K562 (cell line): ENCODE measurements around the gene SERPIND1. TPM values are rescaled to one million over a fixed set of nuclear protein-coding genes. Genes with fewer than 3 reads are reported as not detected.
A peak's percentile ranks its signal among the peaks of the same experiment; 100 is the strongest.

ENCODE experiments used
- CHCHD3 ChIP-seq: fragments of 250-450 bp; sonication (Bioruptor Pico); IDR thresholded peaks from 2 replicates; pipeline ENCODE4 v2.1.2; 2022; ENCODE audit warnings: mild to moderate bottlenecking
- EP400 ChIP-seq: fragments of 450-650 bp; IDR thresholded peaks from 2 replicates; pipeline ENCODE4 v1.6.1; 2017; ENCODE audit warnings: antibody characterized with exemption, mild to moderate bottlenecking, moderate library complexity
- ETV5 ChIP-seq: sonication (generic); formaldehyde crosslinking; IDR thresholded peaks from 2 replicates; pipeline ENCODE4 v1.4.0; 2020; ENCODE audit warnings: low read depth, mild to moderate bottlenecking, missing genetic modification reagents
- JUNB ChIP-seq: fragments of 450-650 bp; formaldehyde crosslinking; conservative IDR thresholded peaks from 2 replicates; pipeline ENCODE4 v1.4.0; 2020; ENCODE audit warnings: mild to moderate bottlenecking
- KAT2B ChIP-seq: IDR thresholded peaks from one replicate; pipeline ENCODE4 v1.6.1; 2012; ENCODE audit warnings: low read depth, mild to moderate bottlenecking, control low read depth, inconsistent platforms, low read length, moderate library complexity
- MCM7 ChIP-seq, 2 experiments: fragments of 450-650 bp; IDR thresholded peaks; 2 replicates each; pipeline ENCODE4 v1.6.1; 2016 to 2018
- MTA3 ChIP-seq: fragments of 450-650 bp; formaldehyde crosslinking; IDR thresholded peaks from 2 replicates; pipeline ENCODE4 v1.6.1; 2017; ENCODE audit warnings: mild to moderate bottlenecking, borderline replicate concordance
- NCOA4 ChIP-seq: fragments of 450-650 bp; IDR thresholded peaks from 2 replicates; pipeline ENCODE4 v1.6.1; 2018; ENCODE audit warnings: mild to moderate bottlenecking; ENCODE audit not compliant: partially characterized antibody
- NR1H2 ChIP-seq: sonication (generic); formaldehyde crosslinking; IDR thresholded peaks from 2 replicates; pipeline ENCODE4 v1.4.0; 2020; ENCODE audit warnings: mild to moderate bottlenecking, missing genetic modification reagents
- POLR2B ChIP-seq: fragments of 450-650 bp; IDR thresholded peaks from 2 replicates; pipeline ENCODE4 v1.6.1; 2018; ENCODE audit warnings: low read depth; ENCODE audit not compliant: partially characterized antibody
- PTRF ChIP-seq: fragments of 450-650 bp; IDR thresholded peaks from 2 replicates; pipeline ENCODE4 v1.6.1; 2016; ENCODE audit warnings: mild to moderate bottlenecking, missing genetic modification characterization, missing compliant biosample characterization
- RAD51 ChIP-seq: fragments of 450-650 bp; IDR thresholded peaks from 2 replicates; pipeline ENCODE4 v1.7.1; 2016; ENCODE audit warnings: low read depth, mild to moderate bottlenecking, borderline replicate concordance
- RFX7 ChIP-seq: fragments of 250-450 bp; sonication (Bioruptor Pico); IDR thresholded peaks from 2 replicates; pipeline ENCODE4 v1.5.1; 2021; ENCODE audit warnings: mild to moderate bottlenecking
- RNF2 ChIP-seq: sonication (generic); IDR thresholded peaks from 2 replicates; pipeline ENCODE4 v1.6.1; 2016
- SNRNP70 ChIP-seq: fragments of 200-400 bp; formaldehyde crosslinking; optimal IDR thresholded peaks from 2 replicates; pipeline ENCODE3; 2017; ENCODE audit warnings: low read depth, low read length
- SREBF2 ChIP-seq: sonication (generic); formaldehyde crosslinking; IDR thresholded peaks from 2 replicates; pipeline ENCODE4 v1.4.0; 2020; ENCODE audit warnings: mild to moderate bottlenecking, missing genetic modification reagents
- SRSF7 ChIP-seq: fragments of 200-400 bp; formaldehyde crosslinking; optimal IDR thresholded peaks from 2 replicates; pipeline ENCODE3; 2017; ENCODE audit warnings: mild to moderate bottlenecking, low read depth, low read length
- THRAP3 ChIP-seq: fragments of 450-650 bp; IDR thresholded peaks from 2 replicates; pipeline ENCODE4 v1.6.1; 2016; ENCODE audit warnings: mild to moderate bottlenecking, inconsistent platforms, borderline replicate concordance
- ZNF143 ChIP-seq: sonication (generic); formaldehyde crosslinking; IDR thresholded peaks from 2 replicates; pipeline ENCODE4 v1.9.0; 2022; ENCODE audit warnings: mild to moderate bottlenecking, missing genetic modification reagents
- ZNF174 ChIP-seq: fragments of 250-450 bp; sonication (Bioruptor Pico); IDR thresholded peaks from 2 replicates; pipeline ENCODE4 v1.4.0; 2020; ENCODE audit warnings: mild to moderate bottlenecking
- ZNF217 ChIP-seq: sonication (generic); formaldehyde crosslinking; IDR thresholded peaks from 2 replicates; pipeline ENCODE4 v1.8.0; 2022; ENCODE audit warnings: mild to moderate bottlenecking, missing genetic modification reagents
- ZNF324 ChIP-seq: fragments of 250-450 bp; sonication (Bioruptor Pico); IDR thresholded peaks from 2 replicates; pipeline ENCODE4 v1.4.0; 2020; ENCODE audit warnings: mild to moderate bottlenecking
- ZNF561 ChIP-seq: fragments of 450-650 bp; formaldehyde crosslinking; conservative IDR thresholded peaks from 2 replicates; pipeline ENCODE4 v1.4.0; 2020; ENCODE audit warnings: mild to moderate bottlenecking, moderate library complexity
- polyA plus RNA-seq, 8 experiments: library from polyadenylated mRNA; depleted of rRNA in 4 of 8; stranded (reverse) in 5 of 8; unstranded in 3 of 8; fragments of >200 nt; fragmentation: Nextera tagmentation in 2 of 8; fragmentation: Illumina TruSeq in 1 of 8; extraction: Ambion mirVana in 2 of 8; extraction: Trizol in 1 of 8; gene quantifications; 2 replicates each; pipeline versions ENCODE4 v1.2.1 to v1.2.3, GENCODE V29; 2011 to 2014; ENCODE audit warnings: inconsistent platforms in 1 of 8, missing spikeins in 1 of 8
- total RNA-seq, 7 experiments: library from RNA; depleted of rRNA in 6 of 7; stranded (reverse); fragments of >200 nt in 6 of 7; fragmentation: Illumina TruSeq in 2 of 7; extraction: Trizol in 2 of 7; gene quantifications; 2 replicates each; pipeline versions ENCODE4 v1.2.1 to v1.2.3, GENCODE V29; 2011 to 2021; ENCODE audit warnings: low replicate concordance in 1 of 7
- TF ChIP-seq, protein P1 (sequence below), 2 experiments: fragments of 450-650 bp; IDR thresholded peaks; 2 replicates each; pipeline ENCODE4 v1.6.1; 2016
- TF ChIP-seq, protein P2 (sequence below): fragments of 250-450 bp; sonication (Bioruptor Pico); IDR thresholded peaks from 2 replicates; pipeline ENCODE4 v1.5.0; 2021
- TF ChIP-seq, protein P3 (sequence below): fragments of 200-800 bp; sonication (Bioruptor generic); IDR thresholded peaks from 2 replicates; pipeline ENCODE4 v1.6.1; 2017; ENCODE audit warnings: missing genetic modification characterization, missing compliant biosample characterization
- TF ChIP-seq, protein P4 (sequence below): IDR thresholded peaks from 2 replicates; pipeline ENCODE4 v1.6.1; 2012; ENCODE audit warnings: low read depth, low read length, improper control_type of control experiment, borderline replicate concordance

Gene SERPIND1
- total and polyA plus RNA-seq, 9 of the 15 experiments (the other 6 are each of a cell fraction or from before 2014, with no cell fraction given), result 0.04 to 0.11 (median 0.09) TPM; not detected in 6

DNA sequence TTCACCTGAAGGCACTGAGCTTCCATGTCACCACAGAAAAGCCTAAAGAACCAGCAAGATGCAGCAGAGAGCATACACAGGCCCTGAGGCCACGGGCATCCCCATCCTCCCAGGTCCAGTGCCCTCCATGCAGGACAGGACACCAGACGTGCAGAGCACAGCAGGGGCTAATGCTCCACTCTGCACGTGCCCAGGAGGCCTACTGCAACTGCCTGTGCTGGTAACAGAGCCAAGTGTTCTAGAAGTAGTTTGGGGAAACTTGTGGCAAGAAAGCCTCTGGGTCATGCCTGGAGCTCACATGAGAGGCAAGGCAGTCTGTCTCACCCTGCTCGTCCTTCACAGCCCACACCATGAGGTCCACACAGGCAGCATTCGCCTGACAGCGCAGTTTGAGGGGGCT, 30.7 kb downstream of the SERPIND1 start (continued):
- TF ChIP-seq SREBF2 (CRISPR knock-in tag) (no peak), POLR2B (no peak), ZNF217 (no peak), ZNF561 (no peak), RAD51 (no peak), RFX7 (no peak), MCM7 (IDR thresholded peaks at IDR 0.05) (no peak), MTA3 (no peak), SNRNP70 (no peak), ETV5 (no peak), SRSF7 (no peak), JUNB (CRISPR knock-in tag) (peak; percentile 67; the same call in 1 of the 2 replicates), PTRF (tag) (no peak), ZNF143 (CRISPR knock-in tag) (no peak), ZNF174 (CRISPR knock-in tag) (no peak), KAT2B (no peak), NCOA4 (no peak), CHCHD3 (no peak), THRAP3 (no peak), RNF2 (no peak), NR1H2 (CRISPR knock-in tag) (no peak), EP400 (no peak), ZNF324 (CRISPR knock-in tag) (no peak)
- TF ChIP-seq, protein P1, sequence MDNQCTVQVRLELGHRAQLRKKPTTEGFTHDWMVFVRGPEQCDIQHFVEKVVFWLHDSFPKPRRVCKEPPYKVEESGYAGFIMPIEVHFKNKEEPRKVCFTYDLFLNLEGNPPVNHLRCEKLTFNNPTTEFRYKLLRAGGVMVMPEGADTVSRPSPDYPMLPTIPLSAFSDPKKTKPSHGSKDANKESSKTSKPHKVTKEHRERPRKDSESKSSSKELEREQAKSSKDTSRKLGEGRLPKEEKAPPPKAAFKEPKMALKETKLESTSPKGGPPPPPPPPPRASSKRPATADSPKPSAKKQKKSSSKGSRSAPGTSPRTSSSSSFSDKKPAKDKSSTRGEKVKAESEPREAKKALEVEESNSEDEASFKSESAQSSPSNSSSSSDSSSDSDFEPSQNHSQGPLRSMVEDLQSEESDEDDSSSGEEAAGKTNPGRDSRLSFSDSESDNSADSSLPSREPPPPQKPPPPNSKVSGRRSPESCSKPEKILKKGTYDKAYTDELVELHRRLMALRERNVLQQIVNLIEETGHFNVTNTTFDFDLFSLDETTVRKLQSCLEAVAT (IDR thresholded peaks at IDR 0.05), result no peak
- TF ChIP-seq, protein P2, sequence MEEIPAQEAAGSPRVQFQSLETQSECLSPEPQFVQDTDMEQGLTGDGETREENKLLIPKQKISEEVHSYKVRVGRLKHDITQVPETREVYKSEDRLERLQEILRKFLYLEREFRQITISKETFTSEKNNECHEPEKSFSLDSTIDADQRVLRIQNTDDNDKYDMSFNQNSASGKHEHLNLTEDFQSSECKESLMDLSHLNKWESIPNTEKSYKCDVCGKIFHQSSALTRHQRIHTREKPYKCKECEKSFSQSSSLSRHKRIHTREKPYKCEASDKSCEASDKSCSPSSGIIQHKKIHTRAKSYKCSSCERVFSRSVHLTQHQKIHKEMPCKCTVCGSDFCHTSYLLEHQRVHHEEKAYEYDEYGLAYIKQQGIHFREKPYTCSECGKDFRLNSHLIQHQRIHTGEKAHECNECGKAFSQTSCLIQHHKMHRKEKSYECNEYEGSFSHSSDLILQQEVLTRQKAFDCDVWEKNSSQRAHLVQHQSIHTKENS (CRISPR knock-in tag), result no peak
- TF ChIP-seq, protein P3, sequence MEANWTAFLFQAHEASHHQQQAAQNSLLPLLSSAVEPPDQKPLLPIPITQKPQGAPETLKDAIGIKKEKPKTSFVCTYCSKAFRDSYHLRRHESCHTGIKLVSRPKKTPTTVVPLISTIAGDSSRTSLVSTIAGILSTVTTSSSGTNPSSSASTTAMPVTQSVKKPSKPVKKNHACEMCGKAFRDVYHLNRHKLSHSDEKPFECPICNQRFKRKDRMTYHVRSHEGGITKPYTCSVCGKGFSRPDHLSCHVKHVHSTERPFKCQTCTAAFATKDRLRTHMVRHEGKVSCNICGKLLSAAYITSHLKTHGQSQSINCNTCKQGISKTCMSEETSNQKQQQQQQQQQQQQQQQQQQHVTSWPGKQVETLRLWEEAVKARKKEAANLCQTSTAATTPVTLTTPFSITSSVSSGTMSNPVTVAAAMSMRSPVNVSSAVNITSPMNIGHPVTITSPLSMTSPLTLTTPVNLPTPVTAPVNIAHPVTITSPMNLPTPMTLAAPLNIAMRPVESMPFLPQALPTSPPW (CRISPR knock-in tag), result no peak
- TF ChIP-seq, protein P4, sequence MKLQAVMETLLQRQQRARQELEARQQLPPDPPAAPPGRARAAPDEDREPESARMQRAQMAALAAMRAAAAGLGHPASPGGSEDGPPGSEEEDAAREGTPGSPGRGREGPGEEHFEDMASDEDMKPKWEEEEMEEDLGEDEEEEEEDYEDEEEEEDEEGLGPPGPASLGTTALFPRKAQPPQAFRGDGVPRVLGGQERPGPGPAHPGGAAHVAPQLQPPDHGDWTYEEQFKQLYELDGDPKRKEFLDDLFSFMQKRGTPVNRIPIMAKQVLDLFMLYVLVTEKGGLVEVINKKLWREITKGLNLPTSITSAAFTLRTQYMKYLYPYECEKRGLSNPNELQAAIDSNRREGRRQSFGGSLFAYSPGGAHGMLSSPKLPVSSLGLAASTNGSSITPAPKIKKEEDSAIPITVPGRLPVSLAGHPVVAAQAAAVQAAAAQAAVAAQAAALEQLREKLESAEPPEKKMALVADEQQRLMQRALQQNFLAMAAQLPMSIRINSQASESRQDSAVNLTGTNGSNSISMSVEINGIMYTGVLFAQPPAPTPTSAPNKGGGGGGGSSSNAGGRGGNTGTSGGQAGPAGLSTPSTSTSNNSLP, result no peak
